ENCODE results near the gene MTR. TPM values are rescaled to one million over a fixed set of nuclear protein-coding genes. Genes with fewer than 3 reads are reported as not detected.

MTR gene
- total RNA-seq, 1 experiment from 2014 or later, result 24.6 TPM

- Histone ChIP-seq H3K27ac (ENCODE audit: low read depth, low read length) (no peak overlapping the region), H3K9me3 (ENCODE audit: control insufficient read depth in 1 of 2, insufficient read depth in 1 of 2, low read depth in 1 of 2, low read length in 2 of 2) (peaks cover 3 to 4% of the 10 kb centered on the region in 2 experiments; a peak in 3 of 4 replicates), H3K9ac (ENCODE audit: low read length) (no peak overlapping the region), H3K9me2 (ENCODE audit: insufficient read depth) (no peaks in the 10 kb centered on the region), H3K4me1 (ENCODE audit: control insufficient read depth in 1 of 2, insufficient read depth in 2 of 2, low read length in 2 of 2) (no peaks in the 10 kb centered on the region), H3K4me2 (ENCODE audit: low read length) (no peak overlapping the region), H3K79me2 (ENCODE audit: insufficient read depth, low read length) (no peaks in the 10 kb centered on the region), H3K4me3 (replicated peaks in 1 of 2; ENCODE audit: low read depth in 1 of 2, low read length in 2 of 2) (no peak overlapping the region), H3K36me3 (ENCODE audit: control insufficient read depth in 1 of 2, insufficient read depth in 2 of 2, low read length in 2 of 2) (no peaks in the 10 kb centered on the region), H3K27me3 (ENCODE audit: insufficient read depth, low read length) (peaks cover 10% of the 10 kb centered on the region; the same call in 1 of the 2 replicates), H2AFZ (ENCODE audit: low read depth, low read length, poor library complexity, severe bottlenecking) (no peak overlapping the region), H4K20me1 (ENCODE audit: insufficient read depth) (no peaks in the 10 kb centered on the region)
- intact Hi-C loops (cut with micrococcal nuclease), result no loop called here
- DNase-seq (ENCODE audit: low read depth, low spot score) (no peak), ATAC-seq (no peak)
- no TSS peak for BruUV-seq (replicated peaks)
- ChIA-PET POLR2A (no interaction called here), RAD21 (ENCODE audit: low non-redundant PET in 1 of 2, low total read pairs in 2 of 2, uncharacterized antibody in 2 of 2, unreplicated experiment in 2 of 2) (no interaction called here), CTCF (no interaction called here)
- TF ChIP-seq REST (IDR thresholded peaks at IDR 0.05; ENCODE audit: low read depth), result no peak
- no peak for TF ChIP-seq TCF7L2 (IDR thresholded peaks at IDR 0.05; ENCODE audit: borderline replicate concordance, extremely low read depth, insufficient read depth, insufficient read length)
- TF ChIP-seq ELF1 (IDR thresholded peaks at IDR 0.05; ENCODE audit: borderline replicate concordance, low read depth), result no peak
- TF ChIP-seq SRF (IDR thresholded peaks at IDR 0.05; ENCODE audit: low read depth), result no peak
- no peak for TF ChIP-seq EZH2 (IDR thresholded peaks at IDR 0.05)
- TF ChIP-seq ATF3 (IDR thresholded peaks at IDR 0.05), result no peak
- TF ChIP-seq JUND (IDR thresholded peaks at IDR 0.05), result no peak
- TF ChIP-seq ZBTB33 (IDR thresholded peaks at IDR 0.05; ENCODE audit: extremely low read depth, insufficient replicate concordance, low read length), result no peak
- no peak for TF ChIP-seq EGR1 (IDR thresholded peaks at IDR 0.05; ENCODE audit: low read depth)
These were observed 125.3 kb downstream of the MTR start for GRCh38 chr1:236920286-236920894.

Measured in HCT116 (cell line).